GM21367 (cell line): Measurements from ENCODE around the gene CARD9.

Source experiments
- ATAC-seq: cut with Tn5 transposase; IDR thresholded peaks from one replicate; pipeline ENCODE4 v1.9.1; 2021; ENCODE audit not compliant: unreplicated experiment

Gene CARD9

DNA sequence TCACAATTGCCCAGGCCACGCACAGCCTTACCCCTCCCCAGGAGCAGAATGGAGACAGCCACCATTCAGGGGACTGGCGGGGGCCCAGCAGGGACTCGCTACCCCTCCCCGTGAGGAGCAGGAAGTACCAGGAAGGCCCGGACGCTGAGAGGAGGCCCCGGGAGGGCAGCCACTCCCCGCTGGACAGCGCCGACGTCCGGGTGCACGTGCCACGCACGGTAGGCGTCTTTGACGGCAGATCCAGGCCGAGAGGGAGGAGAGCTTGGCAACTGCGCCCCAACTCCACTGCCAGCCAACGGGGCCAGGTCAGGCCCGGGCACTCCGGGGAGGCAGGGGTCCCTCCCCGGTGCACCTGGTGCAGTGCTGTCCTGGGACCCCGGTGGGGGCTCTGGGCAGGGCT is 23.9 kb downstream of the CARD9 start:
- ATAC-seq = no peak

DNA sequence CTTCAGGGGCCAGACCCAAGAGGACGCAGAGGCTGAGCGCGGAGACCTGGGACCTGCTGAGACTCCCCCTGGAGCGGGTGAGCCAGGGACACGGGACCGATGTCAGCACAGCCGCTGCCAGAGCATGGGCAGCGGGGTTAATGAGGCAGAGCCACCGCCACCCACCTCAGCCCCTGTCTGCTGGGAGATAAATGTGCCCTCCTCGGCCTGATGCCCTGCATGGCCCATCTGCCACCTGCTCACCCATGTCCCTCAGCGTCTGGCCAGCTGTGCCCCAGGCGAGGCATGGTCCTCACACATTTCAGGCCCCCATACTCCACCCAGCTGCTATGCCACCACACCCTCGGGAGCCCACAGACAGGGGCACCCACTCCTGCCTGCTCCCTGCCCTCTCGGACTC is 24.8 kb downstream of the CARD9 start:
- no peak for ATAC-seq

DNA sequence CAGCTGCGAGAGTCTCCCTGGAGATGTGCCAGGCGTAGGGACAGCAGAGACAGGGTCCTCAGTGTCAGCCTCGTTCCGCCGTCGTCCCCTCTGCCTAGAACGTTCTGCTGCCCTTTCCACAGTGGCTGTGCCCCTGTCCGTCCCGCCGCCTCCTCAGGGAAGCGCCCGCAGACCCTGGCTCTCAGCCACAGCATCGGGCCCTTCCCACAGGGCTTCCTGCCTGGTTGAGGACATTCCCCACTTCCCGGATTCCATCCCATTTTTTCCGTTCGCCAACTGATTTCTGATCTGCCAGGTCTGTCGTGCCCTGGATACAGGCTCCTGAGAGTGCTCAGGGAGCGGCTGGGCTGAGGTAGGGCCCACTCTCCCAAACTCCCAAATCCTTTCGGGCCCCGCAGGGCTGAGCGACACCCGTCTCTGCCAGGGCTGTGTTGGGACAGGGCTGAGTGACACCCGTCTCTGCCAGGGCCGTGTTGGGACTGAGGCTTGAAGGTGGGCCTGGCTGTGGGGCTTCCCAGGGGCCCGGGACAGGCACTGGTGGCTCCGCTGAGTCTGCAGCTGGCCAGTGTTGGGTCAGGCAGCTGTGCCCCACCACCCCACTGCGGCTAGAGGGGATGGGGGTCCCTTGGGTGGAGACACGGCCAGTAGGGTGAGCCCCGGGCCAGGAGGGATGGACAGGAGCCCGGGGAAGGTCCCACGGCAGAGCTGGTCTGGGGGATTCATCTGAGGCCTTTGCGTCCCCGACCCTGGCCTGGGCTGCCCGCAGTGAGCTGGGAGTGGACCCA is 25.8 kb downstream of the CARD9 start:
- ATAC-seq = no peak

- no peak for ATAC-seq
Measured at GRCh38 chr9:136346927-136347465, 26.5 kb downstream of the CARD9 start.

- ATAC-seq = no peak
Measured at GRCh38 chr9:136346157-136346481, 27.4 kb downstream of the CARD9 start.

DNA sequence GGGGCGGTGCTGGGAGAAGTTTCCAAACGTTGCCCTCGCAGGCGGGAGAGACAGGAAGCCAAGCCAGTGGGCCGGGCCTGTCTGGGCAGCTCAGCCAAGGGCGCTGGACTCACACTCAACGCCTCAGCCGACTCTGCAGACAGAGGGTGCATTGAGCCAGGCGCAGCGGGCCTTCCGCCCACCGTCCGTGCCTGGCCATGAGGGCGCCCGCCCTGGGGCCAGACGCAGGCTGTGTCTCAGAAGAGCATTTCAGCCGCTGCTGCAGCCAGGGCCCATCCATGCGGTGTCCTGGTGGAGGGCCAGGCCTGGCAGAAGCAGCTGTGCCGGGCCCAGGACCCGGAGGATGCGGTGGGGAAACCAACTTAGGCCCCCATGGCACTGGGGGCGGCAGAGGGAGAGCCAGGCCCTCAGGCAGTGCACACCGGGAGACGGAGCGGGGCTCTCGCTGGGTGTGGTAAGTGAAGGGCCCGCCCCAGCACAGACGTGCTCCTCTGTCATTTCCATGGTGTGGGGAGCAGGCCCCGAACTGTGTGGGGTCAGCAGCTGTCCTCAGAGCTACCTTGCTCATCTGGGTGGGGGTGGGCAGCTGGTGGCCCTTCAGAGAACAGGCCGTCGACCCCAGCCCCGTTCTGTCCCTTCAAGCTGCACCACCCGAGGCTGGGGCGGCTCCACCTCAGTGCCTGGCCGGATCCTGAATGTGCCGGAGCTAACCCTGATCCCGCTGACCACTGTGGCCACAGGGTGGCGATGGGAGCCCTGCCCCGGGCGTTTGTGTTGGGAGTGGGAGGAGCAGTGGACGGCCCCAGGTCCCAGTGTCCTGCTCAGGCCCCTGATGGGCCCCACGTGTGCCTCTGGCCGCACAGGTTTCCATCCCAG is 27.9 kb downstream of the CARD9 start:
- no peak for ATAC-seq

DNA sequence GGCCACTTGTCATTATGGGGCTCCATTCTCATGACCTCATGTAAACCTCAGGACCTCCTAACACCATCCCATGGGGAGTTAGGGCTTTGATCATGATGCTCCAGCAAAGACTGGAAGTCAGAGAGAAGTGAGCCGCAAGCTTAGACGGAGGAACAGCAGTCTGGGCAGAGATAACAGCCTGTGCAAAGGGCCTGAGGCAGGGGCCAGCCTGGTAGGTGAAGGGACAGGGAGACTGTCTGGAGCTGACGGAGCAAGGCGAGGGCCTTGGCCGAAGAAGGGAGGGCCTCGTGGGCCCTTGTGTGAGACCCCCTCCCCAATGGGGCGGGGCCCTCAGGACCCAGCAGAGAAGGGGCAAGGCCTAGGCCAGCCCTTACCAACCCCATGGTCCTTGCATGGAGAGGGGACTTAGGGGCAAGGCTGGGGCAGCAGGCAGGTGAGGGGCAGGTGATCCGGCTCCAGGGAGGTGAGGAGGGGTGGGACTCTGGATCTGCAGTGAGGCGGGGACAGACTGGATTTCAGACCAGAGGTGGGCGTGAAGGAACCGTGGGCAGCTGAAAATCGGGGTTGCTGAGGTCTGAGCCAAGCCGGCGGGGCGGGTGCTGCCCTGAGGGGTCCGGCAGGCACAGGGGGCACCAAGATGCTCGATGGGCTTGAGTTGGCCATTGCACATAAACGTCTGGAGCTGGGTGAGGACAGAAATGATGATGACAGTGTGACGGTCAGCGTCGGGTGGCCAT is 28.8 kb downstream of the CARD9 start:
- no peak for ATAC-seq

DNA sequence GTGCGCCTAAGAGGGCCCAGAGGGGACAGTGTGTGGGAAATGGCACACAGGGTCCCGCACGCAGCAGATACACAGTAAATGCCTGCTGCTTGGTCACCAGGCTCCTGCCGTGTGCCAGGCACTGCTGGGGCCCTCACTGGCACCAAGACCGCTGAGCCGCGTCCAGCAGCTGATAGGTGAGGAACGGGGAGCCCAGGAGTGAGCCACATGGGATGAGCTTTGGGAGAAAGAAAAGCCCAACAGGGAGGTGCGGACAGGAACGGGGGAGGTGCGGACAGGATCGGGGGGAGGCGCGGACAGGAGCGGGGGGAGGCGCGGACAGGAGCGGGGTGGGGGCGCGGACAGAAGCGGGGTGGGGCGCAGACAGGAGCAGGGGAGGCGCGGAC is 29.6 kb downstream of the CARD9 start:
- ATAC-seq = no peak

DNA sequence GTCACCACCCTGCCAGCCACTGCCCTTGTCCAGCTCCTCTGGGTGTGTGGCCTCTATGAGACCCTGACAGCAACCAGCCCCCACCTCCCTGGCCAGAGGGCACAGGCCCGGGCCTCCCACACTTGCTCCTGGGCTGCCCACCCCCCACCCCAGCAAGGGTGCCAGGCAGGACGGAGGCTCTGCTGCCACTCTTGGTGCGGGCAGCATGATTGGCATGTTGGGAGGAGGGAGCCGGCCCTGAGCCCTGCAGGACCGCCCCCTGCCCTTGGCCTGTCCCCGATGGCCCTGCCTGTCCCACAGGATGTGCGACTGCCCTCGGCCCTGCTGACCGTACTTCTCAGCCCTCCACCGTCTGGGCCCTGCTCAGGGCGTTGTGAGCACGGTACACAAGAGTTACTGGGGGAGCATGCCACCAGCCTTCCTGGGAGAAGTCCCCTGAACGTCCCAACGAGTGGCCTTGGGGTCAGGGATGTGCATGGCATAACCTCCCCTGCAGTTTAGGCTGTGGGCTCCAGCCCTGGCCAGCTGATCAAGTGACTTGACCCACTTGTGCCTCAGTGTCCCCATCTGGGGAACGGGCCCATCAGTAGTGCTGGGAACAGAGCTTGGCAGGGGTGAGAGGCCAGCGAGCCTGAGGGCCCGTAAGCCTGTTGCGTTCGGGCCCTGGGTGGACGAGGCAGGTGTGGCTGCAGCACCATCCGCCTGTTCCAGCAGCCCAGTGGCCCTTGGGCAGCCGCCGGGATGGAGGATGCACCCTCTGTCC is 30.2 kb downstream of the CARD9 start:
- no peak for ATAC-seq

- no peak for ATAC-seq
Measured at GRCh38 chr9:136342181-136343120, 31.0 kb downstream of the CARD9 start.

- ATAC-seq = no peak
Measured at GRCh38 chr9:136341769-136342168, 31.7 kb downstream of the CARD9 start.

- ATAC-seq = no peak
Measured at GRCh38 chr9:136341042-136341655, 32.3 kb downstream of the CARD9 start.

DNA sequence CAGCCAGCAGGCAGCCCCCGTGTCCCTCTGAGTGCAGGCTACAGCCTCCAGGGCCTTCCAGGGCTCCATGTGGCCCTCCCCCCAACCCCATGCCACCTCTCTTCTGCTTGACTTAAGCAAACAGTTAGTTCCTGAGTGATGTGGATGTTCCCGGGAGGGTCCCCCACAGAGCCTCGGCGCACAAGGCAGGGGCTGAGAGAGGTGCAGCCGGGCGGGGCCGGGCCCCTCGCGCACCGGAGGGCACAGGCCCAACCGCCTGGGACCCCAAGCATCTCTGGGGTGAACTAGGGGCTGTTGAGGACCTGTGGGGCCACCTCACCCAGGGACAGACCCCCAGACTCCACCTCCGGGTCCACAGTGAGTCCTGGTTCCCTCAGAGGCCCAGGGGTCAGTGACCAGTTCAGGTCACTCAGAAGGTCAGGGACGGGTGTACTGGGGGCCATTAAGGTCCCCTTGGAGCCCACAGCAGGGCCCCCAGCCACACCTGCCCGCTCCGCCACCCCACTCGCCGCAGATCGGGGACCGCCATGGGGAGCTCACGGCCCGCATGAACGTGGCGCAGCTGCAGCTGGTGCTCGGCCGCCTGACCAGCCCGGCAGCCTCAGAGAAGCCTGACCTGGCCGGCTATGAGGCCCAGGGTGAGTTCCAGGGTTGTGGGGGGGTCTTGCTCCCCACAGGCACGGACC is 33.0 kb downstream of the CARD9 start:
- no peak for ATAC-seq

DNA sequence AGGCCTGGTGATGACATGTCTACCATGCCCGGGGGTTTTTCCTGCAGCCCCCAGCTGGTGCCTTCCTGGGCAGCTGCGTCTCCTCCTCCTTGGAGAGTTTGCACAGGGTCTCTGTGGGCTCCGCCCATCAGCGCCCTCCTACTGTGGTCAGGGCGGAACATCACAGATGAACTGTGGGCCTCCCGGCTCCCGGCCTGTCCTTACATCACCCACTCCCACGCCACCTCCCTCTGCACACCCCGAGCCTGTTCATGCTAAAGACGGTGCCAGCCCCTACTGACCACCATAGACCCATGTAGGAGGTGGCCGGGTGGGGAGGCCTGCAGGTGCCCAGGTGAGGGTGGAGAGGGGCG is 33.5 kb downstream of the CARD9 start:
- ATAC-seq = no peak

DNA sequence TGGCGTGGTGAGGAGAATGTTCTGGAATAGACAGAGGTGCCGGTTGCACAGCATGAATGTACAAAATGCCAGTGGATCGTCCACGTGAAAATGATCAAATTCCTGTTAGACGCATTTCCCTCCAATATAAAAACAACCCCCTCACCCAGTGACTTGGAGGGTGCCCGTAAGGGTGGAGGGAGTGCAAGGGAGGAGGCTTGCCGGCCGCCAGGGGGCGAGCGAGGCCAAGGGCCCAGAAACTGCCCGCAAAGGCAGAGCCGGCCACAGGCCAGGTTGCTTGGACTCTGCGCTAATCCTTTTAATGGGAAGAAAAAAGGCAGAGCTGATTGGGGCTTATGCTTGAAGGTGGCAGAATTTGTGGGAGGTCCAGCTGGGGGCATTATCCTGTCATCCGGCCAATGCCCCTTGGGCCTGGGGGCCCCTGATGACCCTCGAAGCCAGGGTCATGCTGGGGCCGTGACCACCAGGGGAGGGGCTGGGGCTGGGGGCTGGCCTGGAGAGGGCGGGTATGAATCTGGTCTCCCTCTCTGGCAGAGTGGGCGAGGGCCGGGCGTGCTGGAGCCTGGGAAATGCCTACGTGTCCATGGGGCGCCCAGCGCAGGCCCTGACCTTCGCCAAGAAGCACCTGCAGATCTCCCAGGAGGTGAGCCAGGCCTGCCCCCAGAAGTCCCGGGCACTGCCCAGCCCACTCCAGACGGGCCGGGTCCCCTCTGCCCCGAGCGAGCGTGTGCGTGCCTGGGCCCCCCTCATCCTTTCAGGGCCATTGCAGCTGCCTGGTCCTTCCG is 34.1 kb downstream of the CARD9 start:
- ATAC-seq = no peak

GRCh38 chr9:136338511-136338910 is 35.0 kb downstream of the CARD9 start:
- no peak for ATAC-seq

DNA sequence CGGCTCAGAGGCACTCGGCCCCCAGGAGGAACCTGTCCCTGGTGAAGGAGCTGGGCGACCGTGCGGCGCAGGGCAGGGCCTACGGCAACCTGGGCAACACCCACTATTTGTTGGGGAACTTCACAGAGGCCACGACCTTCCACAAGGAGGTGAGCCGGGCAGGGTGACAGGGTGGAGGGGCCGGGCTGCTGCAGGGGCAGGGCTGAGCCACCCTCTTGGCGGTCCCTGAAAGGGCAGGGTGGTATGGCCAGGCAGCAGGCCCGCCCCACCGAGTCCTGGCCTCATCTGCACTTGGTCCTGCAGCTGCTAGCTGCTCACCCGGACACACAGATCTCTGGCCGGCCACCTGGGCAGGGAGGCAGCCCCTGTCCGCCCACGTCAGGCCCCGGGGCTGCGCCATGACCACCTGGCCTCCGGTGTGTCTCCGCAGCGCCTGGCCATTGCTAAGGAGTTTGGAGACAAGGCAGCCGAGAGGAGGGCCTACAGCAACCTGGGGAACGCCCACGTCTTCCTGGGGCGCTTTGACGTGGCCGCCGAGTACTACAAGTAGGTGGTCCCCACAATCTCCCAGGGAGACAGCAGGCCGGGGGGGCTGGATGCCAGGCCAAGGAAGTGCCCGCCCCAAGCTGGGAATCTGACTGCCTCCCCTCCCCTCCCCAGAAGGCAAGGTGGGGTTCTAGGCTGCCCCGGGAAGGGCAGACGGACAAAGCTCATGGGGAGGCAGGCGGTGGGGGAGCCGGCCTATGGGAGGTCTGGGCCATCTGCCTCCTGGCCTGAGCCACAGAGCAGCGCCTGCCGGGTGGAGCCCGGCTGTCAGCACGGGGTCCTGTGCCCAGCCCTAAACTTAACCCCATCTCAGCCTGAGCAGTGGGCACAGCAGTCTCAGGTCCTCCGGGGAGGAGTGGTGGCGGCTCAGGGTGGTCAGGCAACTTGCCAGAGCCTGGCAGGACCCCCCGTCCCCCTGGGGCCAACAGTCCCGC is 35.8 kb downstream of the CARD9 start:
- ATAC-seq = no peak
